ENCODE results near the gene BMP6.

BMP6 gene

GRCh38 chr6:7725849-7726415, at the start of gene BMP6:
BMP6 (plus strand) TSS chr6:7726099; CDS start chr6:7726956, 857 bp downstream.
- DNase-seq: peak; percentile 98

GRCh38 chr6:7677229-7677628, 48.7 kb upstream of the BMP6 start:
- no peak for DNase-seq

GRCh38 chr6:7680393-7681075, 45.4 kb upstream of the BMP6 start:
- DNase-seq: no peak

- no peak for DNase-seq
Observed at GRCh38 chr6:7681449-7681848, 44.5 kb upstream of the BMP6 start.

GRCh38 chr6:7684076-7684475, 41.8 kb upstream of the BMP6 start:
- DNase-seq: no peak

- peak; percentile 91 for DNase-seq
Observed at GRCh38 chr6:7684843-7685242, 41.1 kb upstream of the BMP6 start.

- no peak for DNase-seq
Observed at GRCh38 chr6:7685276-7685675, 40.6 kb upstream of the BMP6 start.

- DNase-seq: peak; percentile 16
Observed at GRCh38 chr6:7687145-7688111, 38.5 kb upstream of the BMP6 start.

GRCh38 chr6:7691021-7691420, 34.9 kb upstream of the BMP6 start:
- DNase-seq: no peak

GRCh38 chr6:7691675-7692452, 34.0 kb upstream of the BMP6 start:
- DNase-seq: peak; percentile 76

- no peak for DNase-seq
Observed at GRCh38 chr6:7692453-7692784, 33.5 kb upstream of the BMP6 start.

GRCh38 chr6:7693827-7694226, 32.1 kb upstream of the BMP6 start:
- no peak for DNase-seq

GRCh38 chr6:7696061-7696460, 29.8 kb upstream of the BMP6 start:
- DNase-seq: no peak

GRCh38 chr6:7697432-7697819, 28.5 kb upstream of the BMP6 start:
- DNase-seq: no peak

- DNase-seq: no peak
Observed at GRCh38 chr6:7697820-7698623, 27.9 kb upstream of the BMP6 start.

GRCh38 chr6:7701212-7701834, 24.6 kb upstream of the BMP6 start:
- no peak for DNase-seq

GRCh38 chr6:7703148-7703680, 22.7 kb upstream of the BMP6 start:
- DNase-seq: no peak

- DNase-seq: no peak
Observed at GRCh38 chr6:7705483-7705882, 20.4 kb upstream of the BMP6 start.

GRCh38 chr6:7706269-7706668, 19.6 kb upstream of the BMP6 start:
- no peak for DNase-seq

GRCh38 chr6:7707787-7708186, 18.1 kb upstream of the BMP6 start:
- DNase-seq: no peak

- no peak for DNase-seq
Observed at GRCh38 chr6:7719364-7719850, 6.5 kb upstream of the BMP6 start.
